H9 (cell line): ENCODE measurements around the gene RBFOX1. TPM values are rescaled to one million over a fixed set of nuclear protein-coding genes. Genes with fewer than 3 reads are reported as not detected.
A peak's percentile ranks its signal among the peaks of the same experiment; 100 is the strongest.

Experiments
- DNase-seq: peaks from one replicate; pipeline ENCODE4 v3.0.0-alpha.2; 2017
- H2AFZ ChIP-seq: one replicate; pipeline ENCODE4 v1.6.1; 2013; ENCODE audit warnings: mild to moderate bottlenecking, low read length, control low read depth, moderate library complexity
- H2AK5ac ChIP-seq: 2 replicates; pipeline ENCODE4 v1.6.1; 2013; ENCODE audit warnings: low read length, control low read depth, mixed read lengths; ENCODE audit not compliant: insufficient read length
- H2BK120ac ChIP-seq: one replicate; pipeline ENCODE4 v1.6.1; 2013; ENCODE audit warnings: low read depth, mild to moderate bottlenecking, low read length, control low read depth, inconsistent platforms; ENCODE audit not compliant: poor library complexity, severe bottlenecking
- H2BK12ac ChIP-seq: 2 replicates; pipeline ENCODE4 v1.6.1; 2013; ENCODE audit warnings: low read length, control low read depth, mixed read lengths, low read depth; ENCODE audit not compliant: insufficient read length
- H2BK15ac ChIP-seq: 2 replicates; pipeline ENCODE4 v1.6.1; 2013; ENCODE audit warnings: low read depth, low read length, control low read depth
- H2BK20ac ChIP-seq: one replicate; pipeline ENCODE4 v1.6.1; 2013; ENCODE audit warnings: low read depth, mild to moderate bottlenecking, low read length, control low read depth, inconsistent platforms; ENCODE audit not compliant: poor library complexity, severe bottlenecking
- H2BK5ac ChIP-seq: 2 replicates; pipeline ENCODE4 v1.6.1; 2013; ENCODE audit warnings: low read length, control low read depth, mixed read lengths; ENCODE audit not compliant: insufficient read length
- H3K14ac ChIP-seq: 2 replicates; pipeline ENCODE4 v1.6.1; 2013; ENCODE audit warnings: low read length, control low read depth; ENCODE audit not compliant: insufficient read depth
- H3K18ac ChIP-seq: 2 replicates; pipeline ENCODE4 v1.6.1; 2013; ENCODE audit warnings: low read depth, mild to moderate bottlenecking, mixed read lengths, low read length, control low read depth; ENCODE audit not compliant: insufficient read length
- H3K23ac ChIP-seq: 2 replicates; pipeline ENCODE4 v1.6.1; 2013; ENCODE audit warnings: low read length, control low read depth, mixed read lengths, low read depth; ENCODE audit not compliant: insufficient read length
- H3K23me2 ChIP-seq: 2 replicates; pipeline ENCODE4 v1.6.1; 2013; ENCODE audit warnings: low read depth, mild to moderate bottlenecking, mixed read lengths, low read length, control low read depth; ENCODE audit not compliant: insufficient read length, poor library complexity, severe bottlenecking
- H3K27ac ChIP-seq: 2 replicates; pipeline ENCODE4 v1.5.1; 2013; ENCODE audit warnings: low read length, control low read depth, mixed read lengths, low read depth; ENCODE audit not compliant: insufficient read length
- H3K27me3 ChIP-seq: 2 replicates; pipeline ENCODE4 v1.6.1; 2013; ENCODE audit warnings: low read length, control low read depth, inconsistent platforms; ENCODE audit not compliant: insufficient read depth
- H3K4ac ChIP-seq: 2 replicates; pipeline ENCODE4 v1.6.1; 2013; ENCODE audit warnings: low read depth, mild to moderate bottlenecking, control low read depth, inconsistent platforms, low read length, moderate library complexity
- H3K4me1 ChIP-seq: 2 replicates; pipeline ENCODE4 v1.6.1; 2013; ENCODE audit warnings: low read length, control low read depth, inconsistent platforms; ENCODE audit not compliant: insufficient read depth
- H3K4me2 ChIP-seq: 2 replicates; pipeline ENCODE4 v1.6.1; 2013; ENCODE audit warnings: low read length, control low read depth, mixed read lengths; ENCODE audit not compliant: insufficient read length, insufficient read depth
- H3K56ac ChIP-seq: 2 replicates; pipeline ENCODE4 v1.6.1; 2013; ENCODE audit warnings: low read depth, mild to moderate bottlenecking, mixed read lengths, low read length, control low read depth; ENCODE audit not compliant: insufficient read length
- H3K79me1 ChIP-seq: 2 replicates; pipeline ENCODE4 v1.6.1; 2013; ENCODE audit warnings: low read depth, mild to moderate bottlenecking, moderate library complexity, low read length, control low read depth, inconsistent platforms; ENCODE audit not compliant: insufficient read depth, poor library complexity, severe bottlenecking
- H3K79me2 ChIP-seq: 2 replicates; pipeline ENCODE4 v1.6.1; 2013; ENCODE audit warnings: low read length, control low read depth, inconsistent platforms; ENCODE audit not compliant: insufficient read depth
- H3K9ac ChIP-seq: 2 replicates; pipeline ENCODE4 v1.6.1; 2013; ENCODE audit warnings: low read length, control low read depth, mixed read lengths; ENCODE audit not compliant: insufficient read length; ENCODE audit errors: extremely low read depth
- H3K9me3 ChIP-seq: one replicate; pipeline ENCODE4 v1.6.1; 2013; ENCODE audit warnings: low read depth, low read length, inconsistent platforms; ENCODE audit not compliant: control insufficient read depth
- H3T11ph ChIP-seq: one replicate; pipeline ENCODE4 v1.6.1; 2013; ENCODE audit warnings: mild to moderate bottlenecking, low read length, control low read depth, inconsistent platforms
- H4K20me1 ChIP-seq: one replicate; pipeline ENCODE4 v1.6.1; 2013; ENCODE audit not compliant: control insufficient read depth, insufficient read length, insufficient read depth
- H4K5ac ChIP-seq: 2 replicates; pipeline ENCODE4 v1.6.1; 2013; ENCODE audit warnings: low read depth, mild to moderate bottlenecking, mixed read lengths, low read length, control low read depth; ENCODE audit not compliant: insufficient read length
- H4K8ac ChIP-seq: replicated peaks from 2 replicates; pipeline ENCODE4 v1.6.1; 2013; ENCODE audit warnings: low read length, control low read depth, mixed read lengths, low read depth; ENCODE audit not compliant: insufficient read length
- H4K91ac ChIP-seq: 2 replicates; pipeline ENCODE4 v1.6.1; 2013; ENCODE audit warnings: low read depth, mild to moderate bottlenecking, moderate library complexity, mixed read lengths, low read length, control low read depth; ENCODE audit not compliant: insufficient read length
- H3K27ac Mint-ChIP-seq, 3 experiments: 2 replicates in 2 of 3; 3 replicates in 1 of 3; pipeline ENCODE4 v1.8.0; 2020 to 2021; ENCODE audit warnings: mixed read lengths in 3 of 3, mild to moderate bottlenecking in 1 of 3, moderate library complexity in 1 of 3
- H3K27me3 Mint-ChIP-seq: 2 replicates; pipeline ENCODE4 v1.8.0; 2021; ENCODE audit warnings: low read depth, mild to moderate bottlenecking, moderate library complexity, mixed read lengths
- H3K36me3 Mint-ChIP-seq, 3 experiments: 2 replicates in 2 of 3; 3 replicates in 1 of 3; pipeline ENCODE4 v1.8.0; 2020 to 2021; ENCODE audit warnings: low read depth in 3 of 3, mixed read lengths in 3 of 3; ENCODE audit not compliant: insufficient read depth in 1 of 3
- H3K4me1 Mint-ChIP-seq, 2 experiments: 2 replicates each; pipeline ENCODE4 v1.8.0; 2020; ENCODE audit warnings: mixed read lengths in 2 of 2
- H3K4me3 Mint-ChIP-seq, 2 experiments: 2 replicates in 1 of 2; 3 replicates in 1 of 2; pipeline ENCODE4 v1.8.0; 2020 to 2021; ENCODE audit warnings: mild to moderate bottlenecking in 2 of 2, mixed read lengths in 2 of 2, moderate library complexity in 1 of 2
- H3K9me3 Mint-ChIP-seq, 2 experiments: 2 replicates in 1 of 2; 3 replicates in 1 of 2; pipeline ENCODE4 v1.8.0; 2020; ENCODE audit warnings: mild to moderate bottlenecking in 2 of 2, mixed read lengths in 2 of 2, moderate library complexity in 1 of 2
- CTCF ChIP-seq: fragments of 200-600 bp; sonication (generic); conservative IDR thresholded peaks from 3 replicates; pipeline ENCODE4 v1.8.0; 2021; ENCODE audit warnings: antibody characterized with exemption, mild to moderate bottlenecking
- WGBS: extraction: QIAGEN DNeasy Blood & Tissue Kit; methylation state at CpG from one replicate; pipeline ENCODE4 v1.1.7; 2013; ENCODE audit warnings: missing lambda C conversion rate, low lambda C conversion rate, mixed read lengths; ENCODE audit not compliant: insufficient read length; ENCODE audit errors: extremely low coverage; 5-methylcytosine and 5-hydroxymethylcytosine counted together
- total RNA-seq: library from RNA; stranded (reverse); gene quantifications from 2 replicates; pipeline ENCODE4 v1.2.1, GENCODE V29; 2021

Gene RBFOX1
- total RNA-seq, 1 experiment from 2014 or later, result 2.0 TPM

DNA sequence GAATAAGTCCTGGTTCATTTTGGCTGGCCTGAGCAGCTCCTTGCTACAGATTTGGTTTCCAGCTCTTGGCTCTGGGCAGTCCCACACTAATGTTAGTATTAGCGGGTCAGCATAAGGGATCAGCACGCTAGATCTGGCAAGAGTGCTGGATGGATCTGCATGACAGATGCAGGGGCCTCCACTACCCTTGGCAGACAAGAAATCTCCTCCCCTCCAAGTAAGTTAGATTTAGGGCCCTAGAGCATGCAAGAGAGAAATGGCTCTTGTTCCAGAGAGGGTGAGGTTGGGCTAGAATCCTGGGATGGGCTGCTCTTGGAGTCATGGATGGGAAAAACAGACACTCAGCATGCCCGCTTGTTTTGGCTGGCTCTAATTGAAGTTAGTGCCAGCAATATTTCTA lies 414.3 kb downstream of the RBFOX1 start:
- Histone ChIP-seq H3K9me3 (no peaks in the 10 kb centered on the region), H2BK15ac (no peak overlapping the region), H3K23ac (no peak overlapping the region), H3K18ac (no peak overlapping the region), H3T11ph (no peak overlapping the region), H3K14ac (no peak overlapping the region), H3K27ac (no peak overlapping the region), H2BK20ac (no peak overlapping the region), H3K4me2 (no peak overlapping the region), H3K79me2 (no peaks in the 10 kb centered on the region), H4K91ac (no peak overlapping the region), H4K20me1 (no peaks in the 10 kb centered on the region), H2BK120ac (no peak overlapping the region), H3K23me2 (no peaks in the 10 kb centered on the region), H3K56ac (no peak overlapping the region), H3K9ac (no peak overlapping the region), H4K5ac (no peak overlapping the region), H2AK5ac (no peak overlapping the region), H3K79me1 (no peaks in the 10 kb centered on the region), H4K8ac (no peak overlapping the region), H2BK5ac (no peak overlapping the region), H2AFZ (no peak overlapping the region), H3K27me3 (no peaks in the 10 kb centered on the region), H3K4me1 (no peaks in the 10 kb centered on the region), H3K4ac (no peak overlapping the region), H2BK12ac (no peak overlapping the region)
- peaks cover 2% of the 10 kb centered on the region; the same call in 1 of the 2 replicates for H3K27me3 Mint-ChIP-seq
- peaks cover 39 to 40% of the 10 kb centered on the region in 2 experiments for H3K4me1 Mint-ChIP-seq
- no peaks in the 10 kb centered on the region for H3K36me3 Mint-ChIP-seq
- no peak for TF ChIP-seq CTCF
- WGBS, result no CpG with 5 or more reads among the region's 3 CpGs
- no peak for DNase-seq
- peak overlapping the region in 2 of 3 experiments; percentile 52 to 81; a peak in 3 of 7 replicates for H3K27ac Mint-ChIP-seq
- no peak overlapping the region for H3K4me3 Mint-ChIP-seq
- H3K9me3 Mint-ChIP-seq, result no peaks in the 10 kb centered on the region; a peak in 2 of 5 replicates
